NCI-H2196 (cell line): ENCODE measurements around the gene ACAN.
"Not testable (repeated sequence)": the region's sequence is repeated elsewhere in the genome, so short reads cannot be mapped to it uniquely, and the experiment has no call there.

Source experiments
- DNase-seq: peaks from one replicate; lab custom pipeline; 2025; ENCODE audit not compliant: unreplicated experiment; lab: John Stamatoyannopoulos, UW

ACAN gene

DNA sequence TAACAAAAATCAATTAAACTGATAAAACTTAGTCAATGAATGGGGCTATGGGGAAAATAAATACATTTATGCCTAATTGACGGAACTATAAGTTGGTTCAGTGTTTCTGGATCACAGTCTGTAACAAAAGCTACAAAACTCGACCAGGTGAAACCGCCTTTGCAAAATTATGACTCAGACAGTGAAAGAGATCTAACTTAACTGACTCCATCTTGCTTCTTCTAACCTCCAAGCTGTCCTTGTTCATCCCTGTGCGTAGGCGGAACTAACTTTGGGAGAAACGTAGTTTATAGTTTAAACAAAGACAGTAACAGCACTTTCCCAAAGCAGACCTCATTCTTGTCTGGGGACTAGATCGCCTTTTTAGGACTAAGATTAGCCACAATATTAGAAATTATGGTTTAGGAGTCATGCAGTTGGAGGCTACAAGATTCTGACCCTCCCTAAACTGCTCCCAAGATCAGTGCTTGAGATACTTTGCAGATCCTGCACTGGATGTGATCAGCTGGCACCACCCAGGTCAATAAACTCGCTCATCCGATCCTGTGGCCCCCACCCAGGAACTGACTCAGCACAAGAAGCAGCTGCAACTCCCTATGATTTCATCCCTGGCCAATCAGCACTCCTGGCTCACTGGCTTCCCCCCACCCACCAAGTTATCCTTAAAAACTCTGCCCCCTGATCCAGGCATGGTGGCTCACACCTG is 117.1 kb downstream of the ACAN start:
- no peak for DNase-seq

DNA sequence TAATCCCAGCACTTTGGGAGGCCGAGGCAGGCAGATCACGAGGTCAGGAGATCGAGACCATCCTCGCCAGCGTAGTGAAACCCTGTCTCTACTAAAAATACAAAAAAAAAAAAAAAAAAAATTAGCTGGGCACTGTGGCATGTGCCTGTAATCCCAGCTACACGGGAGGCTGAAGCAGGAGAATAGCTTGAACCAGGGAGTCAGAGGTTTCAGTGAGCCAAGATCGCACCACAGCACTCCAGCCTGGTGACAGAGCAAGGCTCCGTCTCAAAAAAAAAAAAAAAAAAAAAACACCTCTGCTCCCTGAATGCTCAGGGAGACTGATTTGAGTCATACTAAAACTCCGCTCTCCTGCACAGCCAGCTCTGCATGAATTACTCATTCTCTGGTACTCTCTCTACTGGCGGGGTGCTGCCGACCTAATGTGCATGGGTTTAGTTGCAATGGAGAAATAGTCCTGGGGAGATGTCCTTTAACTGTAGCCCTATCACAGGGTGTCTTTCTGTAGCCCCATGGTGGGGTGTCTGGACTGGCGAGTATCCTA is 117.7 kb downstream of the ACAN start:
- DNase-seq, result not testable (repeated sequence)
